Mesothelial cell of epicardium (in vitro differentiated cells): ENCODE results near the gene SETMAR. TPM values are rescaled to one million over a fixed set of nuclear protein-coding genes. Genes with fewer than 3 reads are reported as not detected.

Source experiments
- DNase-seq, 2 experiments: peaks; one replicate each; pipeline ENCODE4 v3.0.0; 2021; ENCODE audit warnings: low spot score in 2 of 2; ENCODE audit not compliant: unreplicated experiment in 2 of 2
- H3K27ac Mint-ChIP-seq: 2 replicates; pipeline ENCODE4 v1.8.0; 2021; ENCODE audit warnings: mixed read lengths
- H3K27me3 Mint-ChIP-seq: 2 replicates; pipeline ENCODE4 v1.8.0; 2021; ENCODE audit warnings: low read depth, mixed read lengths
- H3K36me3 Mint-ChIP-seq: 2 replicates; pipeline ENCODE4 v1.8.0; 2021; ENCODE audit warnings: mixed read lengths
- H3K4me1 Mint-ChIP-seq: 2 replicates; pipeline ENCODE4 v1.8.0; 2021; ENCODE audit warnings: mixed read lengths
- H3K4me3 Mint-ChIP-seq: 2 replicates; pipeline ENCODE4 v1.8.0; 2021; ENCODE audit warnings: mild to moderate bottlenecking, moderate library complexity, mixed read lengths
- H3K9me3 Mint-ChIP-seq: 2 replicates; pipeline ENCODE4 v1.8.0; 2021; ENCODE audit warnings: mixed read lengths
- total RNA-seq: library from RNA; stranded (reverse); gene quantifications from 3 replicates; pipeline ENCODE4 v1.2.1, GENCODE V29; 2021
- TF ChIP-seq, protein P1 (sequence below): fragments of 200-600 bp; sonication (generic); IDR thresholded peaks from one replicate; pipeline ENCODE4 v1.5.0; 2021; ENCODE audit warnings: antibody characterized with exemption; ENCODE audit not compliant: unreplicated experiment

SETMAR gene
- total RNA-seq, 1 donor from 2014 or later, result 32.3 TPM

GRCh38 chr3:4351872-4352271, 48.7 kb downstream of the SETMAR start:
- Mint-ChIP-seq H3K4me3 (no peak overlapping the region), H3K4me1 (peaks cover 23% of the 10 kb centered on the region), H3K27ac (peak overlapping the region; percentile 71), H3K36me3 (peaks cover 9% of the 10 kb centered on the region), H3K9me3 (peaks cover 4% of the 10 kb centered on the region), H3K27me3 (no peaks in the 10 kb centered on the region)
- TF ChIP-seq, protein P1, sequence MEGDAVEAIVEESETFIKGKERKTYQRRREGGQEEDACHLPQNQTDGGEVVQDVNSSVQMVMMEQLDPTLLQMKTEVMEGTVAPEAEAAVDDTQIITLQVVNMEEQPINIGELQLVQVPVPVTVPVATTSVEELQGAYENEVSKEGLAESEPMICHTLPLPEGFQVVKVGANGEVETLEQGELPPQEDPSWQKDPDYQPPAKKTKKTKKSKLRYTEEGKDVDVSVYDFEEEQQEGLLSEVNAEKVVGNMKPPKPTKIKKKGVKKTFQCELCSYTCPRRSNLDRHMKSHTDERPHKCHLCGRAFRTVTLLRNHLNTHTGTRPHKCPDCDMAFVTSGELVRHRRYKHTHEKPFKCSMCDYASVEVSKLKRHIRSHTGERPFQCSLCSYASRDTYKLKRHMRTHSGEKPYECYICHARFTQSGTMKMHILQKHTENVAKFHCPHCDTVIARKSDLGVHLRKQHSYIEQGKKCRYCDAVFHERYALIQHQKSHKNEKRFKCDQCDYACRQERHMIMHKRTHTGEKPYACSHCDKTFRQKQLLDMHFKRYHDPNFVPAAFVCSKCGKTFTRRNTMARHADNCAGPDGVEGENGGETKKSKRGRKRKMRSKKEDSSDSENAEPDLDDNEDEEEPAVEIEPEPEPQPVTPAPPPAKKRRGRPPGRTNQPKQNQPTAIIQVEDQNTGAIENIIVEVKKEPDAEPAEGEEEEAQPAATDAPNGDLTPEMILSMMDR, result no peak
- DNase-seq, result no peak

GRCh38 chr3:4355401-4356219, 52.4 kb downstream of the SETMAR start:
- H3K4me1 Mint-ChIP-seq, result peaks cover 29% of the 10 kb centered on the region
- H3K9me3 Mint-ChIP-seq, result no peaks in the 10 kb centered on the region
- no peaks in the 10 kb centered on the region for H3K27me3 Mint-ChIP-seq
- peak overlapping the region; percentile 48 for H3K27ac Mint-ChIP-seq
- H3K4me3 Mint-ChIP-seq, result no peak overlapping the region
- H3K36me3 Mint-ChIP-seq, result peaks cover 2% of the 10 kb centered on the region
- TF ChIP-seq, protein P1, result no peak
- peak in 1 of 2 experiments; percentile 42 for DNase-seq

GRCh38 chr3:4356220-4356540, 53.0 kb downstream of the SETMAR start:
- Mint-ChIP-seq H3K36me3 (peaks cover 3% of the 10 kb centered on the region), H3K4me3 (no peak overlapping the region), H3K27me3 (no peaks in the 10 kb centered on the region), H3K27ac (peak overlapping the region; percentile 19), H3K9me3 (no peaks in the 10 kb centered on the region), H3K4me1 (peaks cover 26% of the 10 kb centered on the region)
- DNase-seq, result no peak
- TF ChIP-seq, protein P1, result no peak

DNA sequence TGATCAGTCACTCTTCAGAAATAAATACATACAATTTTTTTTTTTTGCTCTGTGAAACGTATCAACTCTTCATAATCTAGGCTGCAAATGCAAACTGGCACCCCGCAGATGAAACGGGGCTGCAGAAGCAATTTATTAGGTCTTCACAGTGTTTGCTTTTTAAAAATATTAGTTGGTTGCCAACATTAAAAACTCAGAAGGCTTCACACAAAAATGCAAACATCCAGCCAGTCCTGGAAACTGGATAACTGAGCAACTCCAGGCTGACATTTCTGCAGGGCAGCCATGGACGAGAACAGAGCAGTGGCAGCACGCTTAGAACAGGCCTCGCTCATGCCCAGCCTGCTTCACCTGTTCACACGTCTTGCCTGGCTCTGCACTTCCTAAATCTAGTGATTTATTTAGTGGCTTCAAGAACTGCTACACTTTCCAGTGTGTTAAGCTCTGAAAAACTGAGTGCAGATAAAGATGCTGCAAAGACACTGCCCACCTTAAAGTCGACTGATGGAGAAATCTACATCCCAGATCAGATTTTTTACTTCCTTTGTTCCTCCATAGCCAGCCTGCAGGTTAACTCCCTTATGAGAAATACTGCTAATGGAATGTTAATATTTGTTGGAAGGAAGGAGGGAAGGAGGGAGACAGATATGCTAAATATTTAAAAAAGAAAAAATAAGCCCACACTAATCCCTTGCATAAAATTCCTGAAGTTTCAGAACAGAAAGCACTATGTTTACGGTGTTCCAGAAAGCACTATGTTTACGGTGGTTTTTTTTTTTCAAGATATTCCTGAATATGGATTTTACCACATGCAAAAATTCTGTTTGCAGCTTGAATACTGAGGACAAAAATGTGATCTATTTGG, 53.6 kb downstream of the SETMAR start:
- peak overlapping the region; percentile 66 for H3K27ac Mint-ChIP-seq
- H3K9me3 Mint-ChIP-seq, result no peaks in the 10 kb centered on the region

GRCh38 chr3:4358273-4358672, 55.1 kb downstream of the SETMAR start:
- TF ChIP-seq, protein P1, result no peak
- Mint-ChIP-seq H3K9me3 (no peaks in the 10 kb centered on the region), H3K4me3 (no peak overlapping the region), H3K4me1 (peaks cover 20% of the 10 kb centered on the region), H3K27ac (no peak overlapping the region), H3K27me3 (no peaks in the 10 kb centered on the region), H3K36me3 (peaks cover 13% of the 10 kb centered on the region)
- DNase-seq, result no peak

More for the DNA sequence above, 53.6 kb downstream of the SETMAR start:
- DNase-seq, result no peak
- Mint-ChIP-seq H3K4me1 (peaks cover 25% of the 10 kb centered on the region), H3K4me3 (no peak overlapping the region), H3K36me3 (peaks cover 8% of the 10 kb centered on the region), H3K27me3 (no peaks in the 10 kb centered on the region)
- TF ChIP-seq, protein P1, result no peak
